ENCODE measurements around the gene TOMM20.
A peak's percentile ranks its signal among the peaks of the same experiment; 100 is the strongest.
"Not testable (repeated sequence)": the region's sequence is repeated elsewhere in the genome, so short reads cannot be mapped to it uniquely, and the experiment has no call there.

TOMM20 gene

GRCh38 chr1:235077571-235078479, 50.8 kb downstream of the TOMM20 start:
- DNase-seq: no peak

DNA sequence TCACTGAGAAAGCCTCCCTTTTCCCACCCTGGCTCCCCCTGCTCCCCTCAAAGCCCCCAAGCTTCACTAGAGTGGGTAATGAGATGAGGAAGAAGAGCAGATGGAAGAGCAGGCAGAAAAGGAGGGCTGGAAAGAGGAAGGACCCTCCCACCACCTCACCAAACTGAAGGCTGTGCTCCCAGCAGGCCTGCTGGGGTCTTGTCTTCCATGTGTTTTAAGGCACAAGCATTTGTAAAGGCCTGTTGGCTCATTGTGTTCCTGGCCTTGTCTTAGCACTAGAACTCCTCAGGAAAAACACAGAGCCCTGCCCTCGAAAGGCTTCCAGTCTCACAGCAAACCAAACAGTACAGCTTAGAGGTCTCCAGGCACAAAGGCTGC, 51.5 kb downstream of the TOMM20 start:
- no peak for DNase-seq

DNA sequence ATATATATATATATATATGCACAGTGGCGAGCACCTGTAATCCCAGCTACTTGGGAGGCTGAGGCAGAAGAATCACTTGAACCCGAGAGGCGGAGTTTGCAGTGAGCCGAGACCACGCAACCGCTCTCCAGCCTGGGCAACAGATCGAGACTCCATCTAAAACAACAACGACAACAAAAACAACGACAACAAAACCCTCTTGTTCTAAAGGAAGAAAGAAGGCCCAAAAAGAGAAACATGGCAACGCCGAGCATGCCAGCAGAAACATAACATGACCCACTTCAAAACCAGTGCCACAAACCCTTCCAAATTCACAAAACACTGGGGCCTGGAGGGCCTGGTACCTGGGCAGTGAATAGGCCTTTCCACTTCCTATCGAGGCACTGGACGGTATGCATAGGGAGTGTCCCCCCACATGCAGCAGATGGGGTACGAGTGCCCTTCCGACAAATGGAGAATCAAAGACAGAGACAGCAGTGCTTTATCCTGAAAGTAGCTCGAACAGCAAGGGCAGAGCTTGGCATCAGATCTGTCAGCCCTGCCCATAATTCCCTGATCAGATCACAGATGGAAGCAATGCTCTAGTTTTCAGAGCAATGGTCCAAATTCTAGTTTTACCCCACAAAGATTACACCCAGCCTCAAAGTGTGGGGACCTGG, 52.0 kb downstream of the TOMM20 start:
- no peak for DNase-seq

- DNase-seq: no peak
These were observed 52.8 kb downstream of the TOMM20 start for GRCh38 chr1:235075777-235076308.

- DNase-seq: no peak
These were observed 53.4 kb downstream of the TOMM20 start for GRCh38 chr1:235075048-235075776.

DNA sequence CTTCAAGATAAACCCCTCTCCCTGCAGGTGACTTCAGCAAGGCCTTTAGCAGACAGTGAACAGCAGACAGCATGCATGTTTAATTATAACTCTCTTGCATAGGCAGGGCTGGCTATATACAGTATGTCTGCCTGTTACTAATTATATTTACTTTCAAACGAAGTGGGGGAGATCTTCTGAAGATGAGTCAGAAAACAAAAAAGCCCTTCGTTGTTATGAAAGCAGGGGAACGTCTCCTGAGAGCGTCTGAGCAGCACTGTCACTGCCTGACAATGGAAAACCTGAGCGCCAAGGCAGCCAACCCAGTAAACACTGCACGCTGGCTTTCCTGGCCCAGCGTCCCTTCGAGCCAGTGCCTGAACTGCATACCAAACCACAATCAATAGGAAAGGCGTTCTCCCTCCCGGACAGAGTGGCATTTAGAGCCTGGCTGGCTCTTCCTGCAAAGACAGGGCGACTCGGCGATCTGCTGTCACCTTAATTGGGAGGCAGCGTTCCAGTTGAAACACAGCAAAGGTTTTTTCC, 54.1 kb downstream of the TOMM20 start:
- DNase-seq: peak in 1 of 2 experiments; percentile 19

- no peak for DNase-seq
These were observed 54.6 kb downstream of the TOMM20 start for GRCh38 chr1:235073968-235074522.

- DNase-seq: no peak
These were observed 55.2 kb downstream of the TOMM20 start for GRCh38 chr1:235073331-235073967.

DNA sequence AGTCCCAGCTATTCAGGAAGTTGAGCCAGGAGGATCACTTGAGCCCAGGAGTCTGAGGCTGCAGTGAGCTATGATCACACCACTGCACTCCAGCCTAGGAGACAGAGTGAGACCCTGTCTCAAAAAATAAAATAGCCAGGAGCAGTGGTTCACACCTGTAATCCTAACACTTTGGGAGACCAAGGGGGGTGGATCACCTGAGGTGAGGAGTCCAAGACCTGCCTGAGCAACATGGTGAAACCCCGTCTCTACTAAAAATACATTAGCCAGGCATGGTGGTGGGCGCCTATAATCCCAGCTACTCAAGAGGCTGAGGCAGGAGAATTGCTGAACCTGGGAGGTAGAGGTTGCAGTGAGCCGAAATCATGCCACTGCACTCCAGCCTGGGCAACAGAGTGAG, 56.1 kb downstream of the TOMM20 start:
- DNase-seq: not testable (repeated sequence)

DNA sequence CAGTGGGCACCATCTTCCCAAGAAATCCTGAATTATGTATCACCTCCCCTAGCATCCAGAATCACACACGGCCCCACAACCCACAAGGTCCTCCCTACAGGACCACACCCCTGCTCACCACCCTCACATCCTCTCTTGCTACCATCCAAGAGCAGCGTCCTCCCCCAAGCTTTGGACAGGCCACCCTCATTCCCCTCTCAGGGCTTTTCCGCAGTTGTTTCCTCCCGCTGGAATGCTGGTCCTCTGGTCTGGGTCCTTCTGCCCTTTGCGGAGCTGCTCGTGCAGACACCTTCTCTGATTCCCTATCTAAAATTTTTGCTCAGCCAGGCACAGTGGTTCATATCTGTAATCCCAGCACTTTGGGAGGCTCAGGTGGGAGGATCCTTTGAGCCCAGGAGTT, 56.5 kb downstream of the TOMM20 start:
- DNase-seq: no peak

- no peak for DNase-seq
These were observed 57.8 kb downstream of the TOMM20 start for GRCh38 chr1:235070819-235071218.

- DNase-seq: no peak
These were observed 58.8 kb downstream of the TOMM20 start for GRCh38 chr1:235069577-235070563.

DNA sequence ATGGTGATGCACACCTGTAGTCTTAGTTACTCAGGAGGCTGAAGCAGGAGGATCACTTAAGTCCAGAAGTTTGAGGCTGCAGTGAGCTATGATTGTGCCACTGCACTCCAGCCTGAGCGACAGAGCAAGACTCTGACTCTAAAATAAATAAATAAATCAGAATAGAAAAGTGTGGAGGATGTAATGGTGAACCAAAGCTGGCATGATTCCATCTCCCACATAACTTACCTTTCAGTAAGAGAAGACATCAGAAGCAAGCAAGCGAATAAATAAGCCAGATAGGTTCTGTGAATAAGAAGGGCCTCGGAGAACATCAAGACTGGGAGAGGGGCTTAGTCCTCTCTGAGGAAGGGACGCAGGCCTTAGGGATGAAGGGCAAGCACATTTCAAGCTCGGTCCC, 59.5 kb downstream of the TOMM20 start:
- DNase-seq: no peak

DNA sequence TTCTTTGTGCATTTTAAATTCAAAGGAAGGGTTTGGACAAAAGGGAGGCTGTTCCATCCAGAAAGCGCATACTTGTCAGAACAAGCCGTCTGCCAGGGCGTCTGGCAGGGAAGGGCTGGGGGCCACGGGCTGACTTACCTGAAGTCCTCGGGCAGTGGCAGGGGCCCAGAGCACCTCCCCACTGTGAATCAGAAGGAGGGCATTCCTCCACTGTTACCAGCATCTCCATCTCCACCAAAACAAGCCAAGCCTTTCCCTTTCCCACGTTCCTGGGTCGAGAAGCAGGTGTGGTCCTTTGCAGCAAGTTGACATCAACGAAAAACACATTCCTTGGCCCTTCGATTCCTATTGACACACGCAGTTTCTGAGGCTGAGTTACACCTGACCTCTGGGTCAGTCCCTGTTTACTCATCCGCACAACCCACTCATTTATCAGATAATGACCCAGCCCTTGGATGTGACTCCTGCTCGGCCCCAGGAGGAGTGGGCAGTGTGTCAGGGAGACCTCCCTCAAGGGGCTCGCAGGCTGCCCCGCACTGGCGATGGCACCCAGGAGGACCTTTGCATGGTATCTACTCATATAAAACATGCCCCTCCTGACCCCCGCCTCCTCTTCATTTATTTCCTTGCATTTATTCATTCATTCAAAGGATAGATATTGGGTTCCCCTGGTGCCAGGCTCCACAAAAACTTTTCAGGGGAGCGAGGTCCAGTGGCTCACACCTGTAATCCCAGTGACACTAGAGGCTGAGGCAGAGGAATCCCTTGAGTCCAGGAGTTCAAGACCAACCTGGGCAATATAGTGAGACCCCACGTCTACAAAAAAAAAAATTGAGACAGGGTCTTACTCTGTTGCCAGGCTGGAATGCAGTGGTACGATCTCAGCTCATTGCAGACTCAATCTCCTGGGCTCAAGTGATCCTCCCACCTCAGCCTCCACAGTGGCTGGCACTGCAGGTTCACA, 60.2 kb downstream of the TOMM20 start:
- no peak for DNase-seq

DNA sequence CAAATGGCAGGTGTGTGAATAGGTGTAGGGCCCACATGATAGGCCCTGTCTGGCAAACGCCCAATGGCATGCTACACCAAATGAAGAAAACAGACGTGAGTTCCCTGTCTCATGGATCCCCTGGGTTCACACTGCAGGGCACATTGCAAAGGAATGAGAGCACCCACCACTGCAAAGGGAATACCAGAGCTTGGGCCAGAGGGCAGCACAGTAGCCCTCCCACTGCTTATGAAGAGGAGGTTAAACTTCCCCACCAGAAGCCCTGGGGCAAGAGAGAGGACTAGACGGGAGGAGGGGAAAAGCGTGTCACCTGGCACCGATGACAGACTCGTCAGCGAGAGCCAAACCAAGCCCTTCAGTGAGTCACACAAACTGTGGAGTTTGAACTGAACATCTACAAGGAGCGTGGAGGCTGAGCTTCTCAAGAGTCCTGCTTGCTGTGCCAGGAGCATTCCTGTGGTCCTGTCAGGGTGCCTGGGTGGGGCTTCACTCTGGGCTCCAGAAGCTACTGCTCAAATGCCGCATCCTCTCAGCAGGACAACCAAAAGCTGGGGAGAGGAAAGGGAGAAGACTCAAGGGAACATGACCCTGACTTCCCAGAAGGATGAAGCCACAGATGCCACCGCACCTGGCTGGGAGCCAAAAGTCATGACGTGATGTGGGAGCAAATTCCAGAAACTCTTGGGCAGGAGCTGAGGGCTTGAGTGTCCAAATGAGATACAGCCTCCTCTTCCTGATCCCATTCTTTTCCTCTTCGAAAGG, 61.1 kb downstream of the TOMM20 start:
- no peak for DNase-seq

DNA sequence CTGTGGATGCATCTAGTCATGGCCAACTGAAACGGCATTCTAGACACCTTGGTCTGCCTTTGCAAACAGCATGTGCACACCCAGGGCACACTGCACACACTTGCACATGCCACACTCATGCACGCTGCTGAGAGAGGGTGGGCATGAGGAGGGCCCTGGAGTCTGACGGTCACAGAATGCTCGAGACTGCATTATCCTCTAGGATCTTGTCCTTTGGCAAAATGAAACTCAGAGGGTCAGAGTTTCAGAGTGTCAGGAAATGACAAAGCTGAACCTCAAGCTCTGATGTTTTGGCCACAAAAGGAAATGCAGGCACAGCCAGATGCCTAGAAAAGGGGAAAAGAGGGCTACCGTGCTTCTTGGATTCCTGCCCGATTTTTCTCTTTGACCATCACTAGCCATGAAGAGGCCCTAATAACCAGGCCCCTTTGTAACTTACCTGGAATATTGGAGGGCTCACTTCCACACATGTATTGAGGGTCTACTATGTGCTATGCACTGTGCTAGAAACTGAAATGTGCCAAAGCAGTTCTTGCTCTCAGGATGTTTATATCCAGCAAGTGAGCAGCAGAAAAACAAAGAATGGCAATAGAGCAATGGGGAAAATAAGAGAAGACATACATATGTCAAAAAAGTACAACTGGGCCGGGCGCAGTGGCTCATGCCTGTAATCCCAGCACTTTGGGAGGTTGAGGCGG, 65.4 kb downstream of the TOMM20 start:
- DNase-seq: no peak

- DNase-seq: no peak
These were observed 67.8 kb downstream of the TOMM20 start for GRCh38 chr1:235060607-235061470.

All from NCI-H1930 (cell line).